ENCODE results near the gene TLDC2. TPM values are rescaled to one million over a fixed set of nuclear protein-coding genes. Genes with fewer than 3 reads are reported as not detected.

Gene TLDC2
- total and polyA plus RNA-seq, 2 of the 8 experiments (the other 6 are each of a cell fraction or from before 2014, with no cell fraction given): 0.29 to 0.34 TPM

DNA sequence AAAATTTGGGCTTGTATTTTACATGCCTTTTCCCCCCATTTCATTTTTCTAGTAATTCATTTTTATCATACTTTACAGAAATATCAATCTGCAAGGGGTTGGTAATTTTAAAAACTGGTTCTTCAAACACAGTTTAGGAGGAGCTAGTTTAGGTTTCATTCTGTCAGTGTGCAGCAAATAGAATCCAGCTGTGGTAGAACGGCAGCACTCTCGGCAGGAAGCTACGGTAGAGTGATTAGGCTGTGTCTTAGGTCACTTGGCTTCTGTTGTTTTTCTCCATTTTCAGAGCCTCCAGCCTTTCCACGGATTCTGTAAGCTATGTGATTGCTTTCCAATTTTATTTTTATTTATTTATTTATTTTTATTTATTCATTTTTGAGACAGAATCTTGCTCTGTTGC is 32.7 kb downstream of the TLDC2 start:
- no peak overlapping the region for H3K4me3 ChIP-seq (ENCODE audit: extremely low read depth in 1 of 4, insufficient read depth in 2 of 4, low read depth in 3 of 4, low read length in 4 of 4)
- H2BK12ac ChIP-seq (ENCODE audit: low read depth, low read length): no peak overlapping the region
- TF ChIP-seq CHD2 (IDR thresholded peaks at IDR 0.05; ENCODE audit: low read length) (no peak), FOSL1 (IDR thresholded peaks at IDR 0.05; ENCODE audit: insufficient read depth, low read depth, low read length) (no peak), EP300 (IDR thresholded peaks at IDR 0.05; ENCODE audit: borderline replicate concordance in 1 of 2, low read depth in 2 of 2, low read length in 2 of 2) (no peak), SAP30 (IDR thresholded peaks at IDR 0.05; ENCODE audit: insufficient read depth, insufficient replicate concordance, low read length) (no peak)
- no peak overlapping the region for H2BK5ac ChIP-seq (ENCODE audit: low read depth, low read length)
- no peak overlapping the region for H2AFZ ChIP-seq (ENCODE audit: low read length)
- H4K20me1 ChIP-seq (replicated peaks in 1 of 2; ENCODE audit: control insufficient read depth in 1 of 2, insufficient read depth in 2 of 2, low read length in 2 of 2): peaks cover 0 to 1% of the 10 kb centered on the region in 2 experiments
- no peak overlapping the region for H4K8ac ChIP-seq (ENCODE audit: extremely low read depth, insufficient read depth, low read length)
- no peak overlapping the region for H3K14ac ChIP-seq (ENCODE audit: insufficient read length)
- peaks cover 2 to 53% (median 6%) of the 10 kb centered on the region in 4 experiments; a peak in 7 of 8 replicates for H3K36me3 ChIP-seq (ENCODE audit: control insufficient read depth in 2 of 4, insufficient read depth in 4 of 4, low read length in 3 of 4)
- no peak for DNase-seq (ENCODE audit: low read depth in 1 of 2, low spot score in 2 of 2)
- no peak overlapping the region for H4K91ac ChIP-seq (replicated peaks; ENCODE audit: insufficient read length, low read length)
- H2BK120ac ChIP-seq (replicated peaks; ENCODE audit: low read depth, low read length): no peak overlapping the region
- no peaks in the 10 kb centered on the region for H3K23me2 ChIP-seq (ENCODE audit: low read depth, low read length)
- no peaks in the 10 kb centered on the region for H3K9me3 ChIP-seq (ENCODE audit: insufficient read depth in 2 of 2, low read depth in 1 of 2, low read length in 1 of 2)
- H3K79me1 ChIP-seq (ENCODE audit: low read depth, low read length): no peaks in the 10 kb centered on the region
- H3K4ac ChIP-seq (replicated peaks; ENCODE audit: insufficient read length, low read depth, low read length): no peak overlapping the region
- H2AK5ac ChIP-seq (ENCODE audit: low read depth, low read length): no peak overlapping the region
- H3K79me2 ChIP-seq (ENCODE audit: control insufficient read depth in 1 of 2, insufficient read depth in 2 of 2, low read length in 2 of 2): no peaks in the 10 kb centered on the region
- no peak overlapping the region for H3K27ac ChIP-seq (ENCODE audit: low read depth, low read length)
- H3K27me3 ChIP-seq (replicated peaks in 1 of 4; ENCODE audit: control insufficient read depth in 3 of 4, extremely low read depth in 1 of 4, insufficient read depth in 3 of 4, low read length in 3 of 4): no peaks in the 10 kb centered on the region
- H3K56ac ChIP-seq (replicated peaks; ENCODE audit: insufficient read length, low read depth, low read length): no peak overlapping the region
- ChIA-PET CTCF (ENCODE audit: partially characterized antibody) (interaction anchor here (1.2 to 2.0 kb wide), 6 partner anchors 11 to 115 kb away, joined by 3 to 10 read pairs (median 4); no protein-coding TSS in a partner anchor), POLR2A (ENCODE audit: partially characterized antibody) (no interaction called here)
- no peak overlapping the region for H3K23ac ChIP-seq (ENCODE audit: insufficient read length)
- no peak overlapping the region for H3K18ac ChIP-seq (ENCODE audit: extremely low read depth, low read length)
- H2BK15ac ChIP-seq (ENCODE audit: low read length): no peak overlapping the region
- no peak overlapping the region for H3K9ac ChIP-seq (replicated peaks in 1 of 4; ENCODE audit: extremely low read depth in 1 of 4, low read depth in 3 of 4, low read length in 3 of 4)
- H3K4me1 ChIP-seq (replicated peaks in 1 of 4; ENCODE audit: control insufficient read depth in 3 of 4, insufficient read depth in 4 of 4, low read length in 3 of 4): peaks cover 0 to 6% (median 2%) of the 10 kb centered on the region in 4 experiments; a peak in 4 of 7 replicates
- H4K5ac ChIP-seq (ENCODE audit: insufficient read length, low read depth, low read length): no peak overlapping the region
- WGBS, 2 experiments (ENCODE audit: extremely low coverage in 1 of 2, insufficient coverage in 1 of 2, insufficient read length in 1 of 2, insufficient replicate concordance in 2 of 2, low coverage in 1 of 2, low lambda C conversion rate in 2 of 2, missing lambda C conversion rate in 1 of 2): 84% methylated on average over 4 of the region's 4 CpGs; no CpG with 5 or more reads in 1 of the 2 experiments
- no peak overlapping the region for H2BK20ac ChIP-seq (ENCODE audit: low read length)
- FAIRE-seq: no peak
- H3K4me2 ChIP-seq (ENCODE audit: insufficient read depth in 1 of 2, low read depth in 2 of 2, low read length in 2 of 2): no peak overlapping the region

All from H1 (cell line).